H1 (cell line): ENCODE measurements around the gene CA7. TPM values are rescaled to one million over a fixed set of nuclear protein-coding genes. Genes with fewer than 3 reads are reported as not detected.

Experiments used
- CTCF ChIA-PET: fragments of 300-600 bp; sonication (Branson Sonifier 250); formaldehyde crosslinking; loops from one replicate; lab custom pipeline; 2021; ENCODE audit not compliant: partially characterized antibody; lab: Charles Lee
- POLR2A ChIA-PET: fragments of 300-600 bp; sonication (Branson Sonifier 250); formaldehyde crosslinking; loops from one replicate; lab custom pipeline; 2021; ENCODE audit warnings: inconsistent platforms; ENCODE audit not compliant: partially characterized antibody; lab: Charles Lee
- DNase-seq, 2 experiments: peaks; one replicate each; pipeline versions ENCODE4 v3.0.0 to v3.0.0-alpha.2; 2010 to 2022; ENCODE audit warnings: low spot score in 2 of 2, low read depth in 1 of 2, mixed read lengths in 1 of 2
- FAIRE-seq: peaks from 2 replicates; lab custom pipeline; 2011; peaks lifted over from hg19 to GRCh38; lab: Jason Lieb, UNC
- H2AFZ ChIP-seq: 2 replicates; pipeline ENCODE4 v1.8.1; 2012; ENCODE audit warnings: low read length, inconsistent platforms
- H2AK5ac ChIP-seq: 2 replicates; pipeline ENCODE4 v1.6.1; 2013; ENCODE audit warnings: low read depth, low read length
- H2BK120ac ChIP-seq: replicated peaks from 2 replicates; pipeline ENCODE3; 2013; ENCODE audit warnings: low read depth, low read length, inconsistent platforms
- H2BK12ac ChIP-seq: 2 replicates; pipeline ENCODE4 v1.6.1; 2013; ENCODE audit warnings: low read depth, low read length
- H2BK15ac ChIP-seq: 2 replicates; pipeline ENCODE4 v1.6.1; 2013; ENCODE audit warnings: low read length
- H2BK20ac ChIP-seq: 2 replicates; pipeline ENCODE4 v1.6.1; 2013; ENCODE audit warnings: low read length
- H2BK5ac ChIP-seq: 2 replicates; pipeline ENCODE4 v1.6.1; 2013; ENCODE audit warnings: low read depth, low read length
- H3K14ac ChIP-seq: 2 replicates; pipeline ENCODE4 v1.6.1; 2013; ENCODE audit warnings: inconsistent platforms; ENCODE audit not compliant: insufficient read length
- H3K18ac ChIP-seq: 2 replicates; pipeline ENCODE4 v1.6.1; 2013; ENCODE audit warnings: low read length; ENCODE audit errors: extremely low read depth
- H3K23ac ChIP-seq: 2 replicates; pipeline ENCODE4 v1.6.1; 2013; ENCODE audit warnings: inconsistent platforms; ENCODE audit not compliant: insufficient read length
- H3K23me2 ChIP-seq: 2 replicates; pipeline ENCODE4 v1.6.1; 2013; ENCODE audit warnings: low read depth, low read length
- H3K27ac ChIP-seq: 2 replicates; pipeline ENCODE4 v1.6.1; 2011; ENCODE audit warnings: low read depth, low read length, inconsistent platforms
- H3K27me3 ChIP-seq, 4 experiments: replicated peaks in 1 of 4; 1 replicate in 1 of 4; 2 replicates in 3 of 4; pipeline versions ENCODE4 v1.6.1 to v1.8.1; 2011 to 2013; ENCODE audit warnings: low read length in 3 of 4, mild to moderate bottlenecking in 3 of 4, inconsistent platforms in 2 of 4, mixed read lengths in 2 of 4, moderate library complexity in 1 of 4; ENCODE audit not compliant: control insufficient read depth in 3 of 4, insufficient read depth in 3 of 4; ENCODE audit errors: extremely low read depth in 1 of 4
- H3K36me3 ChIP-seq, 4 experiments: 2 replicates each; pipeline versions ENCODE4 v1.6.1 to v1.8.1; 2011 to 2013; ENCODE audit warnings: mild to moderate bottlenecking in 4 of 4, low read length in 3 of 4, moderate library complexity in 2 of 4, control low read depth in 1 of 4, inconsistent platforms in 1 of 4; ENCODE audit not compliant: insufficient read depth in 4 of 4, control insufficient read depth in 2 of 4
- H3K4ac ChIP-seq: replicated peaks from 2 replicates; pipeline ENCODE3; 2013; ENCODE audit warnings: low read length, low read depth, mixed read lengths, inconsistent platforms; ENCODE audit not compliant: insufficient read length
- H3K4me1 ChIP-seq, 4 experiments: replicated peaks in 1 of 4; 1 replicate in 1 of 4; 2 replicates in 3 of 4; pipeline versions ENCODE4 v1.6.1 to v1.8.1; 2011 to 2013; ENCODE audit warnings: low read length in 3 of 4, inconsistent platforms in 2 of 4, mixed read lengths in 1 of 4; ENCODE audit not compliant: insufficient read depth in 4 of 4, control insufficient read depth in 3 of 4
- H3K4me2 ChIP-seq, 2 experiments: 2 replicates each; pipeline versions ENCODE4 v1.6.1 to v1.8.1; 2011 to 2013; ENCODE audit warnings: low read depth in 2 of 2, low read length in 2 of 2, control low read depth in 1 of 2, inconsistent platforms in 1 of 2, mild to moderate bottlenecking in 1 of 2; ENCODE audit not compliant: insufficient read depth in 1 of 2
- H3K4me3 ChIP-seq, 4 experiments: fragments of 200-600, 300-600 bp in 1 of 4; sonication (generic), shearing (Covaris generic), sonication (Bioruptor Twin) in 1 of 4; 2 replicates each; pipeline versions ENCODE4 v1.5.1 to v1.8.1; 2011 to 2016; ENCODE audit warnings: low read length in 4 of 4, low read depth in 3 of 4, control low read depth in 2 of 4, inconsistent platforms in 2 of 4, mild to moderate bottlenecking in 2 of 4, mixed read lengths in 1 of 4, moderate library complexity in 1 of 4; ENCODE audit not compliant: insufficient read depth in 2 of 4; ENCODE audit errors: extremely low read depth in 1 of 4
- H3K56ac ChIP-seq: replicated peaks from 2 replicates; pipeline ENCODE3; 2013; ENCODE audit warnings: low read depth, mild to moderate bottlenecking, mixed read lengths, low read length, inconsistent platforms; ENCODE audit not compliant: insufficient read length
- H3K79me1 ChIP-seq: 2 replicates; pipeline ENCODE4 v1.6.1; 2013; ENCODE audit warnings: low read depth, low read length, control low read depth
- H3K79me2 ChIP-seq, 2 experiments: 2 replicates each; pipeline versions ENCODE4 v1.6.1 to v1.8.1; 2012 to 2013; ENCODE audit warnings: low read length in 2 of 2, mild to moderate bottlenecking in 2 of 2, inconsistent platforms in 1 of 2; ENCODE audit not compliant: insufficient read depth in 2 of 2, control insufficient read depth in 1 of 2
- H3K9ac ChIP-seq, 4 experiments: replicated peaks in 1 of 4; 1 replicate in 1 of 4; 2 replicates in 3 of 4; pipeline versions ENCODE4 v1.6.1 to v1.8.1; 2011 to 2013; ENCODE audit warnings: low read depth in 3 of 4, low read length in 3 of 4, control low read depth in 2 of 4, mild to moderate bottlenecking in 2 of 4, moderate library complexity in 2 of 4, inconsistent platforms in 1 of 4; ENCODE audit errors: extremely low read depth in 1 of 4
- H3K9me3 ChIP-seq, 2 experiments: 2 replicates each; pipeline versions ENCODE4 v1.6.1 to v1.8.1; 2012 to 2013; ENCODE audit warnings: mild to moderate bottlenecking in 2 of 2, moderate library complexity in 2 of 2, control low read depth in 1 of 2, inconsistent platforms in 1 of 2, low read depth in 1 of 2, low read length in 1 of 2, mixed read lengths in 1 of 2; ENCODE audit not compliant: insufficient read depth in 2 of 2
- H4K20me1 ChIP-seq, 2 experiments: replicated peaks in 1 of 2; 2 replicates each; pipeline versions ENCODE3 to v1.8.1; 2011 to 2013; ENCODE audit warnings: inconsistent platforms in 2 of 2, low read length in 2 of 2, mild to moderate bottlenecking in 1 of 2; ENCODE audit not compliant: insufficient read depth in 2 of 2, control insufficient read depth in 1 of 2
- H4K5ac ChIP-seq: 2 replicates; pipeline ENCODE4 v1.6.1; 2013; ENCODE audit warnings: low read length, low read depth, mixed read lengths, inconsistent platforms; ENCODE audit not compliant: insufficient read length
- H4K8ac ChIP-seq: 2 replicates; pipeline ENCODE4 v1.8.0; 2013; ENCODE audit warnings: mild to moderate bottlenecking, moderate library complexity, low read length, inconsistent platforms; ENCODE audit not compliant: insufficient read depth; ENCODE audit errors: extremely low read depth
- H4K91ac ChIP-seq: replicated peaks from 2 replicates; pipeline ENCODE3; 2013; ENCODE audit warnings: low read length, mixed read lengths, inconsistent platforms; ENCODE audit not compliant: insufficient read length
- CHD1 ChIP-seq: IDR thresholded peaks from 2 replicates; pipeline ENCODE4 v1.6.1; 2012; ENCODE audit warnings: low read depth, low read length, improper control_type of control experiment
- EZH2 ChIP-seq: fragments of 200-600 bp; sonication (generic); IDR thresholded peaks from 2 replicates; pipeline ENCODE4 v1.7.1; 2012; ENCODE audit warnings: low read depth, mild to moderate bottlenecking, moderate library complexity, low read length, inconsistent platforms; ENCODE audit not compliant: severe bottlenecking
- NRF1 ChIP-seq: IDR thresholded peaks from 2 replicates; pipeline ENCODE4 v1.6.1; 2011; ENCODE audit warnings: mild to moderate bottlenecking, low read depth, low read length, improper control_type of control experiment
- POLR2A ChIP-seq, 2 experiments: IDR thresholded peaks; 1 replicate in 1 of 2; 2 replicates in 1 of 2; pipeline ENCODE4 v1.6.1; 2011; ENCODE audit warnings: low read depth in 2 of 2, low read length in 2 of 2, mild to moderate bottlenecking in 2 of 2; ENCODE audit errors: control extremely low read depth in 1 of 2
- RNF2 ChIP-seq: fragments of 200-900, 300-1000 bp; sonication (generic); IDR thresholded peaks from 2 replicates; pipeline ENCODE4 v1.7.1; 2016; ENCODE audit warnings: borderline replicate concordance, low read depth, mild to moderate bottlenecking, antibody characterized with exemption, low read length; ENCODE audit not compliant: poor library complexity, severe bottlenecking; ENCODE audit errors: missing control alignments
- TCF12 ChIP-seq: IDR thresholded peaks from 2 replicates; pipeline ENCODE4 v1.6.1; 2011; ENCODE audit warnings: low read depth, mild to moderate bottlenecking, low read length
- YY1 ChIP-seq: IDR thresholded peaks from 2 replicates; pipeline ENCODE4 v1.6.1; 2011; ENCODE audit warnings: low read depth, mild to moderate bottlenecking, low read length
- WGBS, 2 experiments: shearing (Covaris generic) in 1 of 2; methylation state at CpG; one replicate each; pipeline versions ENCODE4 v1.1.6 to v1.1.7; 2013 to 2015; ENCODE audit warnings: low lambda C conversion rate in 2 of 2, mixed read lengths in 2 of 2, inconsistent platforms in 1 of 2, low coverage in 1 of 2, missing lambda C conversion rate in 1 of 2; ENCODE audit not compliant: insufficient replicate concordance in 2 of 2, insufficient coverage in 1 of 2, insufficient read length in 1 of 2; ENCODE audit errors: extremely low coverage in 1 of 2, missing lambda C conversion rate in 1 of 2; 5-methylcytosine and 5-hydroxymethylcytosine counted together
- polyA plus RNA-seq, 7 experiments: library from polyadenylated mRNA; depleted of rRNA in 3 of 7; stranded (reverse) in 5 of 7; unstranded in 2 of 7; fragments of >200 nt in 5 of 7; fragments of 200-250 nt in 2 of 7; gene quantifications; 1 replicate in 5 of 7; 2 replicates in 1 of 7; 4 replicates in 1 of 7; pipeline versions ENCODE4 v1.2.1 to v1.2.3, GENCODE V29; 2011 to 2013; ENCODE audit warnings: missing spikeins in 2 of 7, mixed read lengths in 2 of 7
- total RNA-seq: library from RNA; stranded (reverse); fragmentation: NEBNext Ultra II Directional; extraction: Animal tissue kit (Norgen Biotek cat#: 25700); gene quantifications from 2 replicates; pipeline ENCODE4 v1.2.1, GENCODE V29; 2021
- TF ChIP-seq, protein P1 (sequence below): IDR thresholded peaks from 2 replicates; pipeline ENCODE4 v1.6.1; 2012; ENCODE audit warnings: low read length, inconsistent platforms
- TF ChIP-seq, protein P2 (sequence below), 3 experiments: IDR thresholded peaks; 1 replicate in 2 of 3; 2 replicates in 1 of 3; pipeline versions ENCODE4 v1.5.1 to v1.6.1; 2011; ENCODE audit warnings: low read length in 3 of 3, mild to moderate bottlenecking in 3 of 3, inconsistent platforms in 2 of 3, low read depth in 1 of 3, moderate library complexity in 1 of 3; ENCODE audit not compliant: insufficient read depth in 1 of 3; ENCODE audit errors: control extremely low read depth in 1 of 3

CA7 gene
- total and polyA plus RNA-seq, 2 of the 8 experiments (the other 6 are each of a cell fraction or from before 2014, with no cell fraction given) = 1.7 to 2.7 TPM

DNA sequence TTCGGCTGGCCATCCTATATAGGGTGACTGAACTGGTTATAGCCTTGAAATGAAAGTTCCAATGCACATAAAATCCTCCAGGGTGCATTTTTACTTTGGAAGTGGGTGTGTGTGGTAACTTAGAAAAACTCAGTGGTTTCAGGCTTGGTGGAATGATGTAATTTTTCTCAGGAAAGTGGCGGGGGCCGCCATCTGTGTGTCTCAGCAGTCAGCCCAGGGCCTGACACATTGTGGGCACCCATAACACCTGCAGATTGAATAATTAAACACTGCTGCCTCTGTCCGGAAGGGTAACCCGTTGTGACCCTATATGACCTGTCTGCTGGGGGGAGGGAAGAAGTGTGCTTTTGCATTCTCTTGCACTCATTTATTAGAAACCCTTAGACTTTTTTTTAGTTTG lies 33.9 kb downstream of the CA7 start:
- Histone ChIP-seq H2AFZ (no peak overlapping the region), H3K79me1 (peaks cover 2% of the 10 kb centered on the region; the same call in 1 of the 2 replicates), H3K27ac (no peak overlapping the region), H3K9ac (no peak overlapping the region), H3K23ac (no peak overlapping the region), H3K4me1 (peaks cover 0 to 10% (median 6%) of the 10 kb centered on the region in 4 experiments; a peak in 4 of 7 replicates), H2BK5ac (no peak overlapping the region), H3K4me2 (no peak overlapping the region), H3K27me3 (peaks cover 0 to 3% (median 0%) of the 10 kb centered on the region in 4 experiments; a peak in 1 of 7 replicates), H2BK120ac (no peak overlapping the region), H3K4me3 (no peak overlapping the region), H4K20me1 (peaks cover 0 to 2% of the 10 kb centered on the region in 2 experiments), H3K79me2 (peaks cover 0 to 19% of the 10 kb centered on the region in 2 experiments; a peak in 3 of 4 replicates), H2BK15ac (no peak overlapping the region), H3K14ac (no peak overlapping the region), H2AK5ac (no peak overlapping the region), H3K18ac (no peak overlapping the region), H4K8ac (no peak overlapping the region), H3K23me2 (peaks cover 8% of the 10 kb centered on the region; the same call in 1 of the 2 replicates), H2BK12ac (no peak overlapping the region), H3K9me3 (no peaks in the 10 kb centered on the region), H4K5ac (no peak overlapping the region), H3K4ac (no peak overlapping the region), H3K36me3 (no peaks in the 10 kb centered on the region; a peak in 1 of 8 replicates), H3K56ac (no peak overlapping the region), H4K91ac (no peak overlapping the region), H2BK20ac (no peak overlapping the region)
- CTCF ChIA-PET = interaction anchor here (0.6 kb wide), 1 partner anchor 53 kb away, joined by 3 read pairs; no protein-coding TSS in a partner anchor
- POLR2A ChIA-PET = no interaction called here
- FAIRE-seq (no peak), DNase-seq (no peak)
- WGBS, 2 experiments = 89% methylated on average over 5 of the region's 5 CpGs; no CpG with 5 or more reads in 1 of the 2 experiments
- TF ChIP-seq CHD1 = no peak
- TF ChIP-seq TCF12 = no peak
- TF ChIP-seq YY1 = no peak
- TF ChIP-seq RNF2 = no peak
- TF ChIP-seq, protein P1, sequence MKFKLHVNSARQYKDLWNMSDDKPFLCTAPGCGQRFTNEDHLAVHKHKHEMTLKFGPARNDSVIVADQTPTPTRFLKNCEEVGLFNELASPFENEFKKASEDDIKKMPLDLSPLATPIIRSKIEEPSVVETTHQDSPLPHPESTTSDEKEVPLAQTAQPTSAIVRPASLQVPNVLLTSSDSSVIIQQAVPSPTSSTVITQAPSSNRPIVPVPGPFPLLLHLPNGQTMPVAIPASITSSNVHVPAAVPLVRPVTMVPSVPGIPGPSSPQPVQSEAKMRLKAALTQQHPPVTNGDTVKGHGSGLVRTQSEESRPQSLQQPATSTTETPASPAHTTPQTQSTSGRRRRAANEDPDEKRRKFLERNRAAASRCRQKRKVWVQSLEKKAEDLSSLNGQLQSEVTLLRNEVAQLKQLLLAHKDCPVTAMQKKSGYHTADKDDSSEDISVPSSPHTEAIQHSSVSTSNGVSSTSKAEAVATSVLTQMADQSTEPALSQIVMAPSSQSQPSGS = no peak
- TF ChIP-seq POLR2A (IDR thresholded peaks at IDR 0.05; ENCODE audit: control extremely low read depth in 1 of 2, low read depth in 2 of 2, low read length in 2 of 2) = no peak
- TF ChIP-seq NRF1 = no peak
- TF ChIP-seq, protein P2, sequence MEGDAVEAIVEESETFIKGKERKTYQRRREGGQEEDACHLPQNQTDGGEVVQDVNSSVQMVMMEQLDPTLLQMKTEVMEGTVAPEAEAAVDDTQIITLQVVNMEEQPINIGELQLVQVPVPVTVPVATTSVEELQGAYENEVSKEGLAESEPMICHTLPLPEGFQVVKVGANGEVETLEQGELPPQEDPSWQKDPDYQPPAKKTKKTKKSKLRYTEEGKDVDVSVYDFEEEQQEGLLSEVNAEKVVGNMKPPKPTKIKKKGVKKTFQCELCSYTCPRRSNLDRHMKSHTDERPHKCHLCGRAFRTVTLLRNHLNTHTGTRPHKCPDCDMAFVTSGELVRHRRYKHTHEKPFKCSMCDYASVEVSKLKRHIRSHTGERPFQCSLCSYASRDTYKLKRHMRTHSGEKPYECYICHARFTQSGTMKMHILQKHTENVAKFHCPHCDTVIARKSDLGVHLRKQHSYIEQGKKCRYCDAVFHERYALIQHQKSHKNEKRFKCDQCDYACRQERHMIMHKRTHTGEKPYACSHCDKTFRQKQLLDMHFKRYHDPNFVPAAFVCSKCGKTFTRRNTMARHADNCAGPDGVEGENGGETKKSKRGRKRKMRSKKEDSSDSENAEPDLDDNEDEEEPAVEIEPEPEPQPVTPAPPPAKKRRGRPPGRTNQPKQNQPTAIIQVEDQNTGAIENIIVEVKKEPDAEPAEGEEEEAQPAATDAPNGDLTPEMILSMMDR (IDR thresholded peaks at IDR 0.05; ENCODE audit: control extremely low read depth in 1 of 3, insufficient read depth in 1 of 3, low read depth in 1 of 3, low read length in 3 of 3) = no peak
- no peak for TF ChIP-seq EZH2
